Activated naive CD4-positive, alpha-beta T cell treated with anti-CD3 and anti-CD28 coated beads, Interleukin-2, amount 50 U/mL, for 72 hours (primary cell): ENCODE results near the gene TPRN. TPM values are rescaled to one million over a fixed set of nuclear protein-coding genes. Genes with fewer than 3 reads are reported as not detected.
"Not testable (repeated sequence)": the region's sequence is repeated elsewhere in the genome, so short reads cannot be mapped to it uniquely, and the experiment has no call there.

Experiments
- ATAC-seq, 2 donors: fragments of 150-1000 bp; cut with Tn5 transposase; 2 replicates each; pipeline ENCODE4 v1.10.0; 2021; ENCODE audit warnings: mild to moderate bottlenecking in 2 of 2, moderate library complexity in 2 of 2
- DNase-seq, 2 donors: peaks; one replicate each; pipeline ENCODE4 v3.0.0; 2021 to 2022; ENCODE audit warnings: low spot score in 2 of 2
- H3K27ac Mint-ChIP-seq, 2 donors: one replicate each; pipeline ENCODE4 v1.8.0; 2022; ENCODE audit warnings: mild to moderate bottlenecking in 2 of 2, mixed read lengths in 2 of 2
- H3K36me3 Mint-ChIP-seq, 2 donors: one replicate each; pipeline ENCODE4 v1.8.0; 2022; ENCODE audit warnings: mixed read lengths in 2 of 2
- H3K9me3 Mint-ChIP-seq, 2 donors: one replicate each; pipeline ENCODE4 v1.8.0; 2022; ENCODE audit warnings: mixed read lengths in 2 of 2
- total RNA-seq, 2 donors: library from RNA; stranded (reverse); gene quantifications; one replicate each; pipeline ENCODE4 v1.2.3, GENCODE V29; 2022

TPRN gene, protein sequence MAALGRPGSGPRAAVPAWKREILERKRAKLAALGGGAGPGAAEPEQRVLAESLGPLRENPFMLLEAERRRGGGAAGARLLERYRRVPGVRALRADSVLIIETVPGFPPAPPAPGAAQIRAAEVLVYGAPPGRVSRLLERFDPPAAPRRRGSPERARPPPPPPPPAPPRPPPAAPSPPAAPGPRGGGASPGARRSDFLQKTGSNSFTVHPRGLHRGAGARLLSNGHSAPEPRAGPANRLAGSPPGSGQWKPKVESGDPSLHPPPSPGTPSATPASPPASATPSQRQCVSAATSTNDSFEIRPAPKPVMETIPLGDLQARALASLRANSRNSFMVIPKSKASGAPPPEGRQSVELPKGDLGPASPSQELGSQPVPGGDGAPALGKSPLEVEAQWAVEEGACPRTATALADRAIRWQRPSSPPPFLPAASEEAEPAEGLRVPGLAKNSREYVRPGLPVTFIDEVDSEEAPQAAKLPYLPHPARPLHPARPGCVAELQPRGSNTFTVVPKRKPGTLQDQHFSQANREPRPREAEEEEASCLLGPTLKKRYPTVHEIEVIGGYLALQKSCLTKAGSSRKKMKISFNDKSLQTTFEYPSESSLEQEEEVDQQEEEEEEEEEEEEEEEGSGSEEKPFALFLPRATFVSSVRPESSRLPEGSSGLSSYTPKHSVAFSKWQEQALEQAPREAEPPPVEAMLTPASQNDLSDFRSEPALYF
- total RNA-seq, result 1 to 10 TPM; 5.7 to 7.3 TPM

GRCh38 chr9:137200311-137201204 lies at the start of gene TPRN:
Gene TPRN (minus strand): TSS chr9:137200741. CDS start chr9:137200711, 30 bp downstream.
- Mint-ChIP-seq H3K27ac (peak within 1 kb of the TSS; percentile 68 to 89), H3K36me3 (peaks cover 13% of the 10 kb centered on the region in 2 donors), H3K9me3 (no peaks in the 10 kb centered on the region)
- DNase-seq (peak; percentile 99), ATAC-seq (peak; percentile 95 to 96)

- DNase-seq (no peak), ATAC-seq (no peak)
- Mint-ChIP-seq H3K36me3 (peaks cover 4 to 5% of the 10 kb centered on the region in 2 donors), H3K9me3 (no peaks in the 10 kb centered on the region), H3K27ac (no peak overlapping the region)
These were observed 47.3 kb upstream of the TPRN start for GRCh38 chr9:137247916-137248175.

GRCh38 chr9:137247135-137247915 lies 46.8 kb upstream of the TPRN start:
- peak in 1 of 2 donors; percentile 6 for ATAC-seq
- no peaks in the 10 kb centered on the region for H3K9me3 Mint-ChIP-seq
- H3K27ac Mint-ChIP-seq, result no peak overlapping the region
- peak in 1 of 2 donors; percentile 55 for DNase-seq
- peaks cover 9 to 10% of the 10 kb centered on the region in 2 donors for H3K36me3 Mint-ChIP-seq

DNA sequence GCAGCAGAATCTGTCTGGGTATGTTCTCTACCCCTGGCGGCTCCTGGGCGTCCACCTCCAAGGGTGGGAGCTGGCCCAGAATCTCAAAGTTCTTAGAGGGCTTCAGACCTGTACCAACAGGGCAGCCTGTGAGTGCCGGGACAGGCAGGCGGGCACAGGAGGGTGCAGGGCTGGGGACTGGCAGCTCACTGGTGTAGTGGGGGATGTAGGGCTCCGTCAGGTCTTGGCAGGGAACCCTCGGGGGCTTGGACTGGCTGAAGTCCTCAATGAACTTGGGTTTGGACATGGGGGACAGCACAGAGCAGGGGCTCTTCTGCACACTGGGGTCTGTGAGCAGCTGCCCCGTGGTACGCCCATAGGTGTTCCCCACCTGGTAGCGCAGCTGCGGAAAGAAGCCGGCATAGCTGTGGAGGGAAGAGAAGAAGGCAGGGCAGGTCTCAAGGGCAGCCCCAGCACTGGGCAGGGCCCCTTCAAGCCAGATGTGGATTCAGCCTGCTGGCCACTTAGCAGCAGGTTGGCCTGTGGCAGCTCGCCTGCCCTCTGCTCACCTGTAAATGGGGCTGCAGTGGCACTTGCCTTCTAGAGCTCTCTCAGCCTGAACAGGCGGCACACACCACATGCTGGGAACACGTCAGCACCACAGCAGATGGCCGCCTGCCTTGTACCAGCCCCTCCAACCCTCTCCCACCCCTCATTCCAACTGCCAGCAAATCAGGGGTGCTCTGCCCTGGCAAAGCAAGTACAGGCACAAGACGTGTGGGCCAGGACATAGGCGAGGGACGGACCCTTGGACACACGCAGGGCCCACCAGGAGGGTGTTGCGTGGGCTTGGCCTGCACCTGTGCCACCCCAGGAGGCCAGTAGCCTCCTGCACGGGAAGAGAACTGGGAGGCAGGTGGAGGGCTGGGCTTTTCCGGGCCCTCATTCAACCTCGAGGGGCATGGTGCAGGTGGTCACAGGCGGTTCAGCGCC lies 45.2 kb upstream of the TPRN start:
- DNase-seq, result peak in 1 of 2 donors; percentile 56
- no peak for ATAC-seq
- H3K9me3 Mint-ChIP-seq, result no peaks in the 10 kb centered on the region
- H3K36me3 Mint-ChIP-seq, result peaks cover 14 to 15% of the 10 kb centered on the region in 2 donors
- H3K27ac Mint-ChIP-seq, result peak overlapping the region; percentile 14 to 97

GRCh38 chr9:137244486-137245449 lies 44.2 kb upstream of the TPRN start:
- Mint-ChIP-seq H3K9me3 (no peaks in the 10 kb centered on the region), H3K27ac (peak overlapping the region; percentile 82 to 97), H3K36me3 (peaks cover 14 to 15% of the 10 kb centered on the region in 2 donors)
- no peak for ATAC-seq
- DNase-seq, result no peak

DNA sequence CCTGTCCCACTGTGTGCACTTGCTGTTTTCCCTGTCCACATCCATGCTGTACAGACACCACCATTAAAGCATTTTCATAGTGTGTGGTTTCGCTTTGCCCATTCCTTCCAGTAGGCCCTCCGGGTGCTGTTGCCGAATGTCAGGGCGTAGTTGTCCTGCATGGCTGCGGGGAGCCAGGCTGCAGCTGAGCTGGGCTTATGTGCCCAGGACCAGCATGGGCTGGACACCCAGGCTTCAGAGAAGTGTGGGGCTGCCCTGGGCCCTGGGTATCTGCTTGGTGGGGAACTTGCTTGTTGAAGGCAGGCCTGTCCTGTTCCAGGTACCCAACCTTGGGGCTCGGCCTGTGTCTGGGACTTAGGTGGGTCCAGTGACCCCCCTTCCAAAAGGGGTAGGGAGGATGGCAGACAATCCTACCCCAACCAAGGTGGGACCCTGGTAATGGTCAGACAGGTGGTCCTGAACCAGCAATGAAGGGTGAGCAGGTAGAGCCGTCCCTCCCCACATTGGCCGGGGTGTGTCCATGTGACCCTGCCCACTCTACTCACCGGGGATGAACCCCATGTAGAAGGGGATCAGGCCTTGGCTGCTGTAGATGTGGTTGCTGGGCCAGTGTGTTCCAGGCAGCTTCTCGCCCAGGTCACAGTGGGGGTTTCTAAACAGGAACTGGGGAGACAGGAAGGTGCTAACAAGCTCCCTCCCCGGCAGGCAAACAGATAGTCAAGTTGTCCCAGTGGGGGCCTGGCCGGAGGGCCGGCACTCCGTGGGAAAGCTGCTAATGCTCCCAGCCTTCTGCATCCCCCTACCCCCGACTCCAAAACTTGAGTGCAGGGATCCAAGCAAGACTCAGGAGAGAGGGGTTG lies 43.3 kb upstream of the TPRN start:
- no peak for ATAC-seq
- DNase-seq, result no peak
- Mint-ChIP-seq H3K9me3 (no peaks in the 10 kb centered on the region), H3K36me3 (peaks cover 15 to 16% of the 10 kb centered on the region in 2 donors), H3K27ac (peak overlapping the region; percentile 82 to 97)

DNA sequence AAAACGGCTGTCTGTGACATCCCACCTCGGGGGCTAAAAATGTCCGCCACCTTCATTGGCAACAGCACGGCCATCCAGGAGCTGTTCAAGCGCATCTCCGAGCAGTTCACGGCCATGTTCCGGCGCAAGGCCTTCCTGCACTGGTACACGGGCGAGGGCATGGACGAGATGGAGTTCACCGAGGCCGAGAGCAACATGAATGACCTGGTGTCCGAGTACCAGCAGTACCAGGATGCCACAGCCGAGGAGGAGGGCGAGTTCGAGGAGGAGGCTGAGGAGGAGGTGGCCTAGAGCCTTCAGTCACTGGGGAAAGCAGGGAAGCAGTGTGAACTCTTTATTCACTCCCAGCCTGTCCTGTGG lies 42.7 kb upstream of the TPRN start:
- not testable (repeated sequence) for ATAC-seq, DNase-seq, H3K9me3 Mint-ChIP-seq
- Mint-ChIP-seq H3K27ac (peak overlapping the region; percentile 82 to 97), H3K36me3 (peaks cover 15 to 18% of the 10 kb centered on the region in 2 donors)

GRCh38 chr9:137242269-137243203 lies 42.0 kb upstream of the TPRN start:
- peaks cover 15 to 18% of the 10 kb centered on the region in 2 donors for H3K36me3 Mint-ChIP-seq
- DNase-seq, result no peak
- peak overlapping the region; percentile 82 to 97 for H3K27ac Mint-ChIP-seq
- ATAC-seq, result no peak
- H3K9me3 Mint-ChIP-seq, result no peaks in the 10 kb centered on the region

DNA sequence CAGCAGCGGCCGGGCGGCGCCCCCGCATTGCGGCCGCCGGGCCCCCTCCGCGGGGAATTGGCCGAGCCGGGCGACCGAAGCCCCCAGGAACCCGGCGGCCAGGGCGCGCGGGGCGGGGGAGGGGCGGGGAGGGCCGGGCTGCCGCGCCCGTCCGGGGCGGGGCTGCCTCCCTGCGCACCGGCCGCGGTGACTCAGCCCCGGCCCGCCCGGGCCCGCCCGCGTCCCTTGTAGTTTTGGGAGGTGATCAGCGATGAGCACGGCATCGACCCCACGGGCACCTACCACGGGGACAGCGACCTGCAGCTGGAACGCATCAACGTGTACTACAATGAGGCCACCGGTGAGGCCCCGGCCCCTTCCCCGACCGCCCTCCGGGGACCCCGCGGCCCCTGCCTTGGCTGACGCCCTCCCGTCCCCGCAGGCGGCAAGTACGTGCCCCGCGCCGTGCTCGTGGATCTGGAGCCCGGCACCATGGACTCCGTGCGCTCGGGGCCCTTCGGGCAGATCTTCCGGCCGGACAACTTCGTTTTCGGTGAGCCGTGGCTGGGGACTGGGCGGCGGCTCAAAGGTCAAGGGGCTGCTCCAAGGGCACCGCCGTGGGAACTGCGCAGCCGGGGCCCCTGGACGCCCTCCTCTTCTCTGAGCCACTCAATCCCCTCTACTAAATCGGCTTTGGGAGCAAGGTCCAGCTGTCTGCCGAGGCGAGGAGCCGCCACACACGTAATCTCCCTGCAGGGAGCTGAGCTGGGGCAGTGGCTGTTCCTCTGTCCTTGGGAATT lies 41.1 kb upstream of the TPRN start:
- DNase-seq (peak; percentile 62 to 76), ATAC-seq (peak; percentile 24 to 33)
- Mint-ChIP-seq H3K27ac (peak overlapping the region; percentile 93 to 97), H3K36me3 (peaks cover 15 to 18% of the 10 kb centered on the region in 2 donors), H3K9me3 (no peaks in the 10 kb centered on the region)

DNA sequence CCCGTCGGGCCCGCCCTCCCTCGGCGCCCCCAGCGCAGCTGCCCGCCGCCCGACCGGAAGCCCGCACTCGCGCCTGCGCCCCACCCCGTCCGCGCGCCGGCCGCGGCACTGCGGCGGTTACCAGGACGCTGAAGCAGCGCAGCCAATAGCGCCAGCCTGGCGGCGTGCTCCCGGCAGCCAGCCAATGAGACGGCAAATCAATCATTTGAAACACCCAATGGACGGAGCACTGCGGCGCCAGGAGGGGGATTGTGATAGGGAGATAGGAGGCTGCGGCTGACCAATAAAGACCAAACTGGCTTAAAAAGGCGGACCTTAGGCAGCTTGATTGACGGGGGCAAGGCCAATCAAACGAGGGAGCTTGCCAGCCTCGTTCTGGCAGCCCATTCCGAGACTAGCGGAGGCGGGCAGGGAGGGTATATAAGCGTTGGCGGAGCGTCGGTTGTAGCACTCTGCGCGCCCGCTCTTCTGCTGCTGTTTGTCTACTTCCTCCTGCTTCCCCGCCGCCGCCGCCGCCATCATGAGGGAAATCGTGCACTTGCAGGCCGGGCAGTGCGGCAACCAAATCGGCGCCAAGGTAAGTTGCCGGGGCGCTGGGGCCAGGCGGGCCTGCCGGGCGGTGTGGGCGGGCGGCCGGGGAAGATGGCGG lies 40.4 kb upstream of the TPRN start, which contains the start of gene TUBB4B:
Gene TUBB4B (plus strand): TSS at position 447 of the 649 bp plus-strand sequence. CDS start 74 bp downstream, at position 521.
- peak; percentile 67 to 79 for ATAC-seq
- peak; percentile 96 to 100 for DNase-seq
- no peaks in the 10 kb centered on the region for H3K9me3 Mint-ChIP-seq

DNA sequence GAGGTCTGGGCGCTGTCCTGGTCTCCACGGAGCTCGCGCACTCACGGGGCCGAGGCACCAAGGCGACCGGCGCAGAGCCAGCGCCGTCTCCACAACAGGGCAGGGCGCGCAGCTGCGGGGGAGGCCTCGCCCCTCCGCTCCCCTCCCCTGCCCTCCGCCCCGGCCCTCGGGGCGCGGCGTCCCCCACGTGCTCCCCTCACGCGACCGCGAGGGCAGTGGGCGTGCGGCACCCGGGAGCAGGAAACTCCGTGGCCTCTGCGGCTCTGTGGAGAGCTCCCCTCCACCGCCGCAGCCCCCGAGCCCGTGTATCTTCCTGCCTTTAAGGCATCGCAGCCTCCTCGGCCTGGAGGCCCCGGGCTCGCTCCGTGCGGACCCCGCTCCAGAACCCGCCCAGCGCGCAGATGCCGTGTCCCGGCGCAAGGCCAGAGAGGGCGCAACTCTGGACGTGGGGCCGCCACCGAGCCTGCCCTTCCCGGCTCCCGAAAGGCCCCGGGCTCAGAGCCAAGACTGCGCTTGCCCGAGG lies 39.8 kb upstream of the TPRN start:
- no peaks in the 10 kb centered on the region for H3K9me3 Mint-ChIP-seq
- H3K36me3 Mint-ChIP-seq, result peaks cover 15 to 18% of the 10 kb centered on the region in 2 donors
- DNase-seq, result peak in 1 of 2 donors; percentile 66
- peak overlapping the region in 1 of 2 donors; percentile 93 for H3K27ac Mint-ChIP-seq
- ATAC-seq, result peak; percentile 22 to 30

More for the DNA sequence above, 40.4 kb upstream of the TPRN start, which contains the start of gene TUBB4B:
- Mint-ChIP-seq H3K27ac (peak within 1 kb of the TSS; percentile 93 to 100), H3K36me3 (peaks cover 15 to 18% of the 10 kb centered on the region in 2 donors)
